Adrenal gland (tissue), 12 donors: Measurements from ENCODE around the gene RAB40C. TPM values are rescaled to one million over a fixed set of nuclear protein-coding genes. Genes with fewer than 3 reads are reported as not detected.
A peak's percentile ranks its signal among the peaks of the same experiment; 100 is the strongest.

Experiments
- DNase-seq, 7 donors: peaks; one replicate each; pipeline ENCODE4 v3.0.0-alpha.2; 2019 to 2020
- H3K27ac ChIP-seq, 5 donors: fragments of 200-600 bp; sonication (generic) in 4 of 5; 1 replicate in 3 of 5; 2 replicates in 2 of 5; pipeline versions ENCODE4 v1.5.1 to v1.8.0; 2016 to 2020; ENCODE audit warnings: mild to moderate bottlenecking in 1 of 5
- H3K27me3 ChIP-seq: fragments of 200-600 bp; 2 replicates; pipeline ENCODE4 v1.8.0; 2021
- H3K36me3 ChIP-seq, 2 donors: fragments of 200-600 bp; replicated peaks in 1 of 2; 1 replicate in 1 of 2; 2 replicates in 1 of 2; pipeline versions ENCODE4 v1.5.1 to v1.8.0; 2018 to 2022
- H3K4me1 ChIP-seq, 2 donors: fragments of 200-600 bp; replicated peaks in 1 of 2; 1 replicate in 1 of 2; 2 replicates in 1 of 2; pipeline versions ENCODE4 v1.5.1 to v1.8.0; 2018 to 2021
- H3K4me3 ChIP-seq, 4 donors: fragments of 200-600 bp; sonication (generic) in 3 of 4; one replicate each; pipeline ENCODE4 v1.5.1; 2016 to 2018
- H3K9me3 ChIP-seq, 3 donors: fragments of 200-600 bp; sonication (generic) in 1 of 3; replicated peaks in 1 of 3; 1 replicate in 2 of 3; 2 replicates in 1 of 3; pipeline versions ENCODE4 v1.5.1 to v1.8.0; 2016 to 2021
- CTCF ChIP-seq, 6 experiments: fragments of 450-650 bp in 4 of 6; fragments of 200-600 bp in 2 of 6; sonication (generic) in 1 of 6; IDR thresholded peaks; 1 replicate in 5 of 6; 2 replicates in 1 of 6; pipeline versions ENCODE4 v1.5.1 to v1.8.0; 2016 to 2021; ENCODE audit warnings: antibody characterized with exemption in 6 of 6, mild to moderate bottlenecking in 2 of 6, moderate library complexity in 1 of 6
- POLR2A ChIP-seq, 2 donors: fragments of 450-650 bp; IDR thresholded peaks; one replicate each; pipeline ENCODE4 v1.6.1; 2017; ENCODE audit warnings: antibody characterized with exemption in 2 of 2, mild to moderate bottlenecking in 2 of 2, moderate library complexity in 1 of 2
- WGBS, 4 donors: extraction: QIAGEN DNeasy Blood & Tissue Kit in 2 of 4; methylation state at CpG; one replicate each; pipeline versions ENCODE4 v1.1.5 to v1.1.7; 2013 to 2017; 5-methylcytosine and 5-hydroxymethylcytosine counted together
- intact Hi-C, 2 donors: fragments of 100-400 bp; cut with DNase I; formaldehyde crosslinking; loops; one replicate each; pipeline versions ENCODE4 v1.14.1 to v1.15.0; 2022 to 2023
- polyA plus RNA-seq, 3 donors: library from polyadenylated mRNA; stranded (reverse); fragments of 200-250 nt in 2 of 3; fragments of 350-450 nt in 1 of 3; fragmentation: Illumina TruSeq in 1 of 3; extraction: RNeasy Lipid Tissue Mini Kit (QIAGEN cat#74804) in 1 of 3; gene quantifications; one replicate each; pipeline ENCODE4 v1.2.3, GENCODE V29; 2013 to 2014
- total RNA-seq, 9 donors: library from RNA; depleted of rRNA in 4 of 9; stranded (reverse); fragments of >200 nt in 4 of 9; fragments of 120-200 nt in 1 of 9; fragmentation: NEBNext Ultra II Directional in 1 of 9; extraction: Animal tissue kit (Norgen Biotek cat#: 25700) in 1 of 9; gene quantifications; one replicate each; pipeline versions ENCODE4 v1.1.0 to v1.2.4, GENCODE V29; 2013 to 2023
- donor health status: healthy with polysubstance abuse.
- donor health status: Bipolar disorder and iron deficiency.
- donor health status: DM: yes; HTN: yes; CAD: no.
- donor health status: DM: no; HTN: no; CAD: no.
- donor health status: DM: no; HTN: no; CAD: no.
- donor health status: DM: yes; HTN: yes; CAD: no.

Gene RAB40C
- total and polyA plus RNA-seq, 12 donors, result 2.3 to 36.2 (median 15.8) TPM

- Histone ChIP-seq H3K36me3 (no peaks in the 10 kb centered on the region), H3K27me3 (no peaks in the 10 kb centered on the region), H3K4me3 (no peak overlapping the region), H3K9me3 (no peaks in the 10 kb centered on the region), H3K27ac (no peak overlapping the region), H3K4me1 (peaks cover under 1 to 9% of the 10 kb centered on the region in 2 donors)
- peak in 1 of 7 donors; percentile 71 for DNase-seq
- intact Hi-C loops, result loop anchor here (5.0 kb wide), 2 partner anchors 40 to 85 kb away; partner anchors contain the start of gene RHOT2 (in 1 of the 2)
- TF ChIP-seq POLR2A (IDR thresholded peaks at IDR 0.05) (no peak), CTCF (IDR thresholded peaks at IDR 0.05) (peak in 1 of 6 experiments; percentile 22)
- 83 to 100% (median 92%) methylated on average over 3 to 21 of the region's 21 CpGs for WGBS, 4 donors
Measured at GRCh38 chr16:582614-583331, 7.1 kb upstream of the RAB40C start.

GRCh38 chr16:583470-583814, 6.4 kb upstream of the RAB40C start:
- TF ChIP-seq POLR2A (IDR thresholded peaks at IDR 0.05), result no peak
- no peak for TF ChIP-seq CTCF (IDR thresholded peaks at IDR 0.05)
- Histone ChIP-seq H3K36me3 (no peaks in the 10 kb centered on the region), H3K27ac (no peak overlapping the region), H3K27me3 (no peaks in the 10 kb centered on the region), H3K9me3 (no peaks in the 10 kb centered on the region), H3K4me3 (no peak overlapping the region), H3K4me1 (peaks cover 7 to 16% of the 10 kb centered on the region in 2 donors)
- DNase-seq, result peak in 1 of 7 donors; percentile 17
- WGBS, 4 donors, result 49 to 100% (median 63%) methylated on average over 1 to 16 of the region's 16 CpGs
- intact Hi-C loops, result loop anchor here (5.0 kb wide), 2 partner anchors 41 to 84 kb away; partner anchors contain the start of gene RHOT2 (in 1 of the 2)

- intact Hi-C loops, result loop anchor here (5.0 kb wide), 2 partner anchors 42 to 83 kb away; partner anchors contain the start of gene RHOT2 (in 1 of the 2)
- TF ChIP-seq POLR2A (IDR thresholded peaks at IDR 0.05) (no peak), CTCF (IDR thresholded peaks at IDR 0.05) (no peak)
- Histone ChIP-seq H3K4me3 (no peak overlapping the region), H3K4me1 (peaks cover 7 to 17% of the 10 kb centered on the region in 2 donors), H3K9me3 (no peaks in the 10 kb centered on the region), H3K27me3 (no peaks in the 10 kb centered on the region), H3K36me3 (no peaks in the 10 kb centered on the region), H3K27ac (no peak overlapping the region)
- WGBS, 4 donors, result 50 to 56% (median 52%) methylated on average over 8 to 38 of the region's 38 CpGs
- peak in 2 of 7 donors; percentile 26 to 79 for DNase-seq
Measured at GRCh38 chr16:583815-584591, 5.9 kb upstream of the RAB40C start.

GRCh38 chr16:585351-585750, 4.5 kb upstream of the RAB40C start:
- H3K36me3 ChIP-seq, result no peaks in the 10 kb centered on the region
- TF ChIP-seq POLR2A (IDR thresholded peaks at IDR 0.05) (peak in 1 of 2 donors; percentile 23), CTCF (IDR thresholded peaks at IDR 0.05) (peak in 2 of 6 experiments; percentile 21 to 36)
- peak in 6 of 7 donors; percentile 34 to 77 (median 66) for DNase-seq
- no peak overlapping the region for H3K4me3 ChIP-seq
- H3K27me3 ChIP-seq, result no peaks in the 10 kb centered on the region
- peaks cover 7 to 17% of the 10 kb centered on the region in 2 donors for H3K4me1 ChIP-seq
- intact Hi-C loops, result no loop called here
- no peaks in the 10 kb centered on the region for H3K9me3 ChIP-seq
- no peak overlapping the region for H3K27ac ChIP-seq
- 7 to 18% (median 13%) methylated on average over 2 to 10 of the region's 10 CpGs for WGBS, 4 donors
